ENCODE measurements around the gene CLDN20.
A peak's percentile ranks its signal among the peaks of the same experiment; 100 is the strongest.

The CLDN20 gene

DNA sequence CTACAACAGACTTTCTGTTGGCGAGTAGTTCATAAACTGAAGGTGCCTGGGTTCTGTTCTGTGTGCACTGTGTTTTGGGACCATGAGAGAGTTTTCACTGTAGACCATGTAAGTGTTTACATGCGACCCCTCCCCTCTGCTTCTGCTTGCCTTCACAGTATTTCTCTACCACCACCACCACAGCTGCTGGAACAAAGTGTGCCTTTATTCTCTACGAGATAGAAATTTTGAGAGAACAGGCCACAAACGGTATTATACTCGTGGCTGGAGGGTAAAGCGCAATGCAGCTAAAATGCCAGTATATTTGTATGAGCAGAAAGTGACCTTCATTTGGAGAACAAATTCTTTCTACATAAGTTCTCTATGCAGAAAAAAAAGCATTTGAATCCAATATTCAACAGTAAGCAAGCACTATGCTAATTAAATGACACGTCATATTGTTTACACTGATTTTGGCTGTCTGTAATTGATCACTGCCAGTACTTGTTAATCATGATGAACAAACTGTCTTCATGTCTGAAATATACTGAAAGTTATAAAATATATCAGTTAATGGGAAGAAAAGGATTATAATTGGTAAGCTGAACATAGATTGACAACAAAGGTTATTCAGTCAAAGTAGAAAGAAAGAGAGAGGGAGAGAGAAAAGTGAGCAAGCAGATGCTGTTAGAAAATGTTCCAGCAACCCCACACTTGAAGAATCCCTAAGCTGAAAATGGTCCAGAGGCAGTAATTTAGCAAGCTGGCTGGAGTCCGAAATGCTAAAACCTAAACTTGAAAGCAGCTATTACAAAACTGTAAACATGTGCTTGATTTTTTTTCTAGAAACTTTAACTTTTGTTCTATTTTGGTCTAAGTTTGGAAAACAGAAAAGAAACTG is 8.8 kb downstream of the CLDN20 start:
- Mint-ChIP-seq H3K36me3 (peaks cover 35% of the 10 kb centered on the region), H3K9me3 (no peaks in the 10 kb centered on the region), H3K27ac (peak overlapping the region; percentile 81), H3K4me1 (peaks cover 12% of the 10 kb centered on the region), H3K4me3 (no peak overlapping the region)
- DNase-seq (ENCODE audit: low spot score in 2 of 2) (no peak), ATAC-seq (no peak)

DNA sequence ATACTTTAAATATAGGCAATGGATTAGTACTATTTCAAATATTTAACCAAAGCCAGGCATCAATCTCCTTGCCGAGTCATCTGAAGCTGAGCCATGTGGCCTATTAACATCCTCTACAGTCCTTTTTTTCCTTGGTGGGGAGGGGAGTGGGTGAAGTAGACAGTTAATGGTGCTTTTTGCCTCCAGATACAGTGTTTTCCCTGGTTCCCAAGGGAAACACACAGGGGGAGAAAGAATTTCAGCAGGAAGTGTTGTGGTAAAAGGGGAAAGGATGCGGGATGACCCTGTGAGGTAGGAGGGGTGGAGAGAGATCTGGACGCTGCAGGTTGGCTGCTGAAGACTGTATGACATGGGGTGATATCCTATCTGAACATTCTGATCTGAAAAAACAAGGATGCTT is 9.6 kb downstream of the CLDN20 start:
- Mint-ChIP-seq H3K4me1 (peaks cover 6% of the 10 kb centered on the region), H3K27ac (no peak overlapping the region), H3K4me3 (no peak overlapping the region), H3K36me3 (peaks cover 35% of the 10 kb centered on the region), H3K9me3 (no peaks in the 10 kb centered on the region)
- ATAC-seq (no peak), DNase-seq (ENCODE audit: low spot score in 2 of 2) (no peak)

DNA sequence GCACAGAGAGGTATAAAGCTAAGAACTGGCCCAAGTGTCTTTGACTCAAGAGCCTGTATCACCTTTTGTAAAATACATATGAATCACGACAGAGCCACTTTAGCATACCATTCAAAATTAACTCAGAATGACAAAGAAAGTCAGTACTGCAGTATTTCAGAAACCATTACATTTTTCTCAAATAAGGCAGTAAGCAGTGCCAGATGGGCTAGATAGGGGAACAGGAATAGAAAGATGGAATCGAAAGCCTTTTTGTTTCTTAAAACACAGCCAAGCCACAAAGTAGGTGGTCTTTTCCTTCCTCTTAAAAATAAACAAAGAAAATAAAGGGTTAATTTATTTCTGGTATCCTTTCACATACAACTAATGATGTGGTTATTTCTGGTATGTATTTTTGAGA is 10.3 kb downstream of the CLDN20 start:
- DNase-seq (ENCODE audit: low spot score in 2 of 2) = no peak
- Mint-ChIP-seq H3K9me3 (no peaks in the 10 kb centered on the region), H3K4me1 (peaks cover 6% of the 10 kb centered on the region)

DNA sequence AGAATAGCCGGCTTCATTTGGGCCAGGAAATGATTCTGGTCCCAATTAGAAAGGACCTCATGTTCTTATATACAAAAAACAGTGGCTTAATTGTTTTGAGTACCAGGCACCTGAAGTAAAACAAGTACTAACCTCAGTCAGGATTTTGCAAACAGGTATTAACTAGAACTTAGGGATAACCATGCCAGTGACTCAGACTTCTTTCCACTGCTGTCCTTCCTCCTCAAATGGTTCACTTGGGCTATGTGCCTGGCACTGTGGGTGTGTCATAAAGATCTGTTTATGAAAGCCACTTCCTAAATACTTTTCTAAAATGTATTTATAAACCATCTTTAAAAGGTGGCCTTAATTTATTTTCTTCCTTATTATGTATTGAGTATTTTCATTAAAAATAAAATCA is 10.7 kb downstream of the CLDN20 start:
- Mint-ChIP-seq H3K36me3 (peaks cover 37% of the 10 kb centered on the region), H3K27ac (no peak overlapping the region), H3K4me3 (no peak overlapping the region), H3K9me3 (no peaks in the 10 kb centered on the region), H3K4me1 (peaks cover 6% of the 10 kb centered on the region)
- ATAC-seq = no peak
- no peak for DNase-seq (ENCODE audit: low spot score in 2 of 2)

More for the DNA sequence above, 10.3 kb downstream of the CLDN20 start:
- Mint-ChIP-seq H3K4me3 (no peak overlapping the region), H3K36me3 (peaks cover 37% of the 10 kb centered on the region), H3K27ac (no peak overlapping the region)
- ATAC-seq = no peak

DNA sequence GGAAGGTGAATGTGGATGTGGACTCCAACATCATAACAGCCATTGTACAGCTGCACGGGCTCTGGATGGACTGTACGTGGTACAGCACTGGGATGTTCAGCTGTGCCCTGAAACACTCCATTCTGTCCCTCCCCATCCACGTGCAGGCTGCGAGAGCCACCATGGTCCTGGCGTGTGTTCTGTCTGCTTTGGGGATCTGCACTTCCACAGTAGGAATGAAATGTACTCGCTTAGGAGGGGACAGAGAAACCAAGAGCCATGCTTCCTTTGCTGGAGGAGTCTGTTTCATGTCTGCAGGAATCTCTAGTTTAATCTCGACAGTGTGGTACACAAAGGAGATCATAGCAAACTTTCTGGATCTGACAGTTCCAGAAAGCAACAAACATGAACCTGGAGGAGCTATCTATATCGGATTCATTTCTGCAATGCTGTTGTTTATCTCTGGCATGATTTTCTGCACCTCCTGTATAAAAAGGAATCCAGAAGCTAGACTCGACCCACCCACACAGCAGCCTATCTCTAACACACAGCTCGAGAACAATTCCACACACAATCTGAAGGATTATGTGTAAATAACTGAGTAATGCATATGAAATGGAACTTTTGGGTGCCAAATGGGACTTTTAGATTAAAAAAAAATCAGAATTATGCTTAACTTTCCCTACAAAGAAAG is 12.1 kb downstream of the CLDN20 start:
- ATAC-seq = no peak
- Mint-ChIP-seq H3K9me3 (no peaks in the 10 kb centered on the region), H3K4me3 (no peak overlapping the region), H3K36me3 (peaks cover 45% of the 10 kb centered on the region), H3K4me1 (peaks cover 6% of the 10 kb centered on the region), H3K27ac (no peak overlapping the region)
- no peak for DNase-seq (ENCODE audit: low spot score in 2 of 2)

DNA sequence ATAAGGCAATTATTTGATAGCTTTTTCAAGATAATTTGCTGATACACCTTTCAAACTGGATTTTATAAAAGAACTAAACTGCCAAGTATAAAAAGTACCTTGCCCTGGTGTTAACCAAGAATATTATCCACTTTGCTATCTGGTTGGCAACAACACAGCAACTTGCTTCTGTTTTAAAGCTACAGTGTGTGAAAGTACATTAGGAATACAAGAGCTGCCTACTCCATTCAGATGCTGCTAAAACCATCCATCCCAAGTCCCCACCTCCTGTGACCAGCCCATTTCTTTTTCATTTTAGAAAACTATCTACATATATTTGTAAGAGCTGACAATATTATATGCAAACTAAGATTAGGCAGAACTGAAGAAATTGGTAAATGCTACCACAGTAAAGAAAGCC is 12.8 kb downstream of the CLDN20 start:
- no peak overlapping the region for H3K4me3 Mint-ChIP-seq
- H3K9me3 Mint-ChIP-seq = no peaks in the 10 kb centered on the region
- peaks cover 52% of the 10 kb centered on the region for H3K36me3 Mint-ChIP-seq
- H3K27ac Mint-ChIP-seq = no peak overlapping the region
- no peak for DNase-seq (ENCODE audit: low spot score in 2 of 2)
- H3K4me1 Mint-ChIP-seq = peaks cover 6% of the 10 kb centered on the region
- no peak for ATAC-seq

DNA sequence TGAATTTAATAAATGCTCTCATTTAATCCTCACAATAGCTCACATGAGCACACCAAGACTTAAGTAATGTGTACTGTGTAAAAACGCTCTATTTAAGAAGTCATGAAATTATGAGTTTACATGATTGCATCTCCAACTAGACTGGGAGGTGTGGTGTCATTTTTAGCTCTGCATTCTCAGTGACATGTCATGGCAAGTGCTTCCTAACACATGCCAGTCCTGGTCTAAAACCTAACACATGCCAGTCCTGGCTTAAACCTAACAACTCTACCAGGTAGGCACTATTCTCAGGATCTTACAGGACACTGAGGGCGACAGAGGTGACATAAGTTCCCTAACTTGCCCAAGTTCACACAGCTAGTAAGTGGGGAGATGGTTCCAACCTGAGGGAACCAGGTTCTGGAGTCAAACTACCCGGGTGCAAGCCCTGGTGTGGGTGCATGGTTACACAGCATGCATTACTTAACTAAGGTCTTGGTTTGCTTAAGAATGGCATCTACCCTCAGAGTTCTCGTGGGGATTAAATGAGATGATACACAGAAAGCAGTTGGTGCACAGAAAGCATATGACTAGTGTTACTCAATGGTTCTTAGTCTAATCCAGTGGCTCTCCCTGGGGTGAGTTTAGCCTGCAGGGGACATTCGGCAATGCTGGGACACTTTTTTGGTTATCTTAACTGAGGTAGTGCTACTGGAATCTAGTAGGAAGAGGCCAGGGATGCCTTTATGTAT is 14.7 kb downstream of the CLDN20 start:
- H3K36me3 Mint-ChIP-seq = peaks cover 61% of the 10 kb centered on the region

DNA sequence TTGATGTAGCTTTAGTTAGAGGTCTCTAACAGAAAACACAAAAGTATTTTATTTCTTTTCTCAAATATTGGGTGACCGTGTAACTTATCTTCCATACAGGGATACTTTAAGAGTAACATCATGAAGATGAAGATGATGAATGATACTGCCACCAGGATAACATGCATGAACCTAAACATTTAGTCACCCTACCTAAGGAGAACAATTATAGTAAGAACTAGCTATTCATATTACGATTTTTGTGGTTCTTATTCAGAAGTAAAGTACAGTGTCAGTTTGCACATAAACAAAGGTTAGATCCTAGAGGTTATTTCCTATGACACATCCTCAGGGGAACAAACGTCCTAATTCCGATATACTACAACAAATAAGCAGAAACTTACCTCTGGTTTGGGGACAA is 21.0 kb downstream of the CLDN20 start:
- Mint-ChIP-seq H3K9me3 (no peaks in the 10 kb centered on the region), H3K4me1 (peaks cover 11% of the 10 kb centered on the region), H3K36me3 (peaks cover 86% of the 10 kb centered on the region), H3K27ac (no peak overlapping the region), H3K4me3 (no peak overlapping the region)
- peak; percentile 89 for ATAC-seq
- DNase-seq (ENCODE audit: low spot score in 2 of 2) = no peak

More for the DNA sequence above, 14.7 kb downstream of the CLDN20 start:
- peak overlapping the region; percentile 9 for H3K27ac Mint-ChIP-seq
- DNase-seq (ENCODE audit: low spot score in 2 of 2) (no peak), ATAC-seq (no peak)
- H3K4me3 Mint-ChIP-seq = no peak overlapping the region
- no peaks in the 10 kb centered on the region for H3K9me3 Mint-ChIP-seq
- peaks cover 2% of the 10 kb centered on the region for H3K4me1 Mint-ChIP-seq

DNA sequence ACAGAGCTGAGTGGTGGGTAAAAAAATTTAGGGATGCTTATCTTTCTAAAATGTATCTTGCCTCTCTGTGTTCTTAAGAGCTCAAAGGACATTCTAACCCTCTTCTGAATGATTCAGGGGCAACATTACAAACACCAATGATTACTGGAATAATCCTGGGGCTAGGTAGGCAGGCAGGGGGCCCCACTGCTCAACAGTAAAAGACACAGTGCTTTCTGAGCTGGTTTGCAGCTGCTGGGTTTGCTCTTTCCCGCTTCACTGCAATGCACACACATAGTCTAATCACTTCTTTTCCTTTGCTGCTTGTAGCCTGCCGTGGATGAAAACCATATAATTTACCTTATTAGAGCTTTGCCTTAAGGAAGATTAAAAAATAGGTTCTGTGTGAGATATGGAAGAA is 23.9 kb downstream of the CLDN20 start:
- Mint-ChIP-seq H3K4me1 (peaks cover 26% of the 10 kb centered on the region), H3K27ac (no peak overlapping the region), H3K9me3 (no peaks in the 10 kb centered on the region), H3K36me3 (peaks cover 85% of the 10 kb centered on the region), H3K4me3 (no peak overlapping the region)
- DNase-seq (ENCODE audit: low spot score in 2 of 2) (no peak), ATAC-seq (no peak)

DNA sequence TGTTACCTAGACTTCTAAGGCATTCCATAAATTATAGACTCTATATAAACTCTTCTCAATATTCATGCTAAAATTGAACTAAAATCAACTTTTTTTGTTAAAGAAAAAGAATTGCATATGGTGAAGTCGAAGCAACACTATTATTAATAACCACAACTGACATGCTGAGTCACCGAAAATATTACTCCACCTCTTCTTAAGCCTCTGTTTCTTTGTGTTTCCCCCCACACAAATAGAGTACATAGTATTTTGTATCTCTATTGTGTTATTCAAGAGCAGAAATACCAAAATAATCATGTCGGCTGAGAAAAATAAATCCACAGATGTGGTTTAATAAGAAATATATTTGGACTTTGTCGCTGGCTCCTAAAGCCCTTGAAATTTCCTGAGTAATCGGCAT is 26.7 kb downstream of the CLDN20 start:
- no peaks in the 10 kb centered on the region for H3K9me3 Mint-ChIP-seq
- ATAC-seq (no peak), DNase-seq (ENCODE audit: low spot score in 2 of 2) (no peak)
- H3K27ac Mint-ChIP-seq = no peak overlapping the region
- peaks cover 86% of the 10 kb centered on the region for H3K36me3 Mint-ChIP-seq
- H3K4me1 Mint-ChIP-seq = peaks cover 20% of the 10 kb centered on the region
- H3K4me3 Mint-ChIP-seq = no peak overlapping the region

DNA sequence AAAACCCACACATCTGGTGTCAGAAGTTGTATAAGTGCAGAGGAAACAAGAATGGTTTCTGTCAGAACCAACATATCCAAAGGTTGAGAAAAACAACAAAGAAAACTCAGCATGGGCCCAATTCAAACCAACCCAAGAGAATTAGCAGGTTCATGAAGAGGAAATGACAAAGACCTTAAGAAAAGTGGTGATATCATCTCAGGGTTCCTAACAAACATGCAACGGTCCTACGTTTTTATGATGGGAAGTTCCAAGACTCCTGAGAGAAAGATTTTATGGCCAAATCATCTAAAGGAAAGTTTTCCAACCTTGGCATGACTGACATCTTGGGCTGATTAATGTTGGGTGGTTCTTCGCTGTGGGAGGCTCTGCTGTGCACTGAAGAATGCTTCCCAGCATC is 27.5 kb downstream of the CLDN20 start:
- H3K36me3 Mint-ChIP-seq = peaks cover 94% of the 10 kb centered on the region
- no peaks in the 10 kb centered on the region for H3K9me3 Mint-ChIP-seq
- H3K4me3 Mint-ChIP-seq = no peak overlapping the region
- ATAC-seq (no peak), DNase-seq (ENCODE audit: low spot score in 2 of 2) (no peak)
- H3K4me1 Mint-ChIP-seq = peaks cover 15% of the 10 kb centered on the region
- H3K27ac Mint-ChIP-seq = peak overlapping the region; percentile 44

DNA sequence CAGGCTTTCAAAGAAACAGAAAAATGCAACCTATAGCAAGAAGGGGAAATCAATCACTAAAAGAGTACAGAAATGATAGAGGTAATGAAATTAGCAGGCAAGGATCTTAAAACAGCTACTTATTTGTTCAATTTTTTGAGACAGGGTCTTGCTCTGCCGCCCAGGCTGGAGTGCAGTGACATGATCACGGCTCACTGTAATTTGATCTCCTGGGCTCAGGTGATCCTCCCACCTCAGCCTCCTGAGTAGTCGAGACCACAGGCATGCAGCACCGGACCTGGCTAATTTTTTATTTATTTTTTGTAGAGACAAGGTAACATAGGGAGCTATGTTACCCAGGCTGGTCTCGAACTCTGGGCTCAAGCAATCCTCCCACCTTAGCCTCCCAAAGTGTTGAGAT is 28.9 kb downstream of the CLDN20 start:
- Mint-ChIP-seq H3K36me3 (peaks cover 98% of the 10 kb centered on the region), H3K9me3 (no peaks in the 10 kb centered on the region), H3K4me1 (peaks cover 15% of the 10 kb centered on the region), H3K4me3 (no peak overlapping the region), H3K27ac (peak overlapping the region; percentile 44)
- ATAC-seq (no peak), DNase-seq (ENCODE audit: low spot score in 2 of 2) (no peak)

DNA sequence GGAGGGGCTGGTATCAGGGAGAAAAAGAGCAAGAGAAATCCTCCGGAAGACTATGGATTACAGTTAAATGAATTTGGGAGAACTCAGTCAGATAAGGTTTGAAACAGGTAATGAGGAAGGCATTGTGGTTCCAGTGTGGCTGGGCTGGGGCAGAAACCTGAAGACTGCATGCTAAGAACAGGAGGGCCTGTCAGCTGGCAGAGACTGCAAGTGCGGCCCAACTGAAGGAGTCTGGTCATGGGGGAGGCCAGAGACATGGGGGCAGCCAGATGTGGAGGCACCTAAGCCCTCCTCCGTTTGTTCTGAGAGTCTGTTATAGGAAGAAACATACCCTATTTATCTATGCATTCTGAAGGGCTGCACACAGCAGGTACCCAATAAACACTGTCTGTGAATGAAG is 33.9 kb downstream of the CLDN20 start:
- peak overlapping the region; percentile 41 for H3K27ac Mint-ChIP-seq
- peaks cover 77% of the 10 kb centered on the region for H3K36me3 Mint-ChIP-seq
- H3K9me3 Mint-ChIP-seq = no peaks in the 10 kb centered on the region
- H3K4me1 Mint-ChIP-seq = peaks cover 1% of the 10 kb centered on the region
- no peak overlapping the region for H3K4me3 Mint-ChIP-seq
- DNase-seq (ENCODE audit: low spot score in 2 of 2) (no peak), ATAC-seq (no peak)

DNA sequence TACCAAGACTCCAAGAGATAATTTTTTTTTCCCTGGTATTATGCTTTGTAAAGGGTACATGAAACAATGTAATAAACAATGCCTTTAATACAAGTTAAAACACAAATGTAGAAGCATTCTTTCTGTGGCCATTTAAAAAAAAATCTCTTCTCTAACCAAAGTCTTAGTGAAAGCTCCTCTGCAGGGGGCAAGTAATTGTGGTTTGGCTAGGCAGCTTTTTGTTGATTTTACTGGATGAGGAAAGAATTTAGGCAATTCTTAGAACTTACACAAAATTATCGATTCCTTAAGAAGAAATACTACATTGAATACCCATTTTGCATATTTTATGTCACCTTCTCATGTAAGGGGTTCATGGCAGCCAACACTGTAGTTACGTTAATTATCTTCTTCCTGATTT is 38.1 kb downstream of the CLDN20 start:
- DNase-seq (ENCODE audit: low spot score in 2 of 2) = no peak
- peaks cover 6% of the 10 kb centered on the region for H3K4me1 Mint-ChIP-seq
- H3K4me3 Mint-ChIP-seq = no peak overlapping the region
- H3K36me3 Mint-ChIP-seq = peaks cover 73% of the 10 kb centered on the region
- no peak overlapping the region for H3K27ac Mint-ChIP-seq
- no peaks in the 10 kb centered on the region for H3K9me3 Mint-ChIP-seq
- no peak for ATAC-seq

DNA sequence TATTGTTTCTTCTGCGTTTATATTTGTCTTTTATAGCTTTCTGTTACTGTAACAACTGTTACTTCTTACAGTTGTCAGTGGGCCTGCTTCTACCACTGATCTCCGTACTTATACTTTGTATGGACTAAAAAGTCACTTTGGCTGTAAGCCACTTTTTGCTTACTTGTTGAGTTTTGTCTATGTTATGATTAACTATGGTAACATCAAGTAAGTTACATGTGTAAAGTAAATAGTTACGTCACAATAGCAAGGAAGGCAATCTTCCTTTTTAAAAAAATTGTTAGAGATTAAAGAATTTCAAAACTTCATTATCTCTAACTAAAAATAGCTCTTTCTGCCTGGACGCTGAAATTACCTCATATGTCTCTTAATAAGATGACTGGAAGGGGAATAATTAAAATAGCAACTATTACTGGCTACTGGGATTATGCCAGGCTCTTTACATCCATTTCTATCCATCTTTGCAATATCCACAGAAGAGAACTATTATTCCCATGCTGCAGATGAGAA is 39.6 kb downstream of the CLDN20 start:
- no peak for ATAC-seq
- peaks cover 73% of the 10 kb centered on the region for H3K36me3 Mint-ChIP-seq
- peaks cover 6% of the 10 kb centered on the region for H3K4me1 Mint-ChIP-seq
- DNase-seq (ENCODE audit: low spot score in 2 of 2) = no peak
- H3K4me3 Mint-ChIP-seq = no peak overlapping the region
- H3K27ac Mint-ChIP-seq = no peak overlapping the region
- no peaks in the 10 kb centered on the region for H3K9me3 Mint-ChIP-seq

Data from stimulated activated effector memory CD8-positive, alpha-beta T cell treated with anti-CD3 and anti-CD28 coated beads, Interleukin-12 subunit alpha, Interleukin-12 subunit beta, amount 100 ng/mL, for 72 hours (primary cell).